ENCODE results near the gene ETS1. TPM values are rescaled to one million over a fixed set of nuclear protein-coding genes. Genes with fewer than 3 reads are reported as not detected.

The ETS1 gene
- total RNA-seq, 1 experiment from 2014 or later = 3.7 TPM

GRCh38 chr11:128464878-128465450 lies 122.4 kb downstream of the ETS1 start:
- Histone ChIP-seq H3K9me3 (ENCODE audit: low read depth, low read length, poor library complexity, severe bottlenecking) (no peaks in the 10 kb centered on the region), H3K27ac (ENCODE audit: low read depth, low read length, poor library complexity, severe bottlenecking) (no peak overlapping the region), H3K4me3 (ENCODE audit: low read depth, low read length, poor library complexity, severe bottlenecking) (no peak overlapping the region), H3K27me3 (replicated peaks; ENCODE audit: insufficient read depth, low read depth, low read length, poor library complexity) (peaks cover 16% of the 10 kb centered on the region), H3K36me3 (ENCODE audit: insufficient read depth, low read length, poor library complexity, severe bottlenecking) (no peaks in the 10 kb centered on the region), H3K4me1 (ENCODE audit: insufficient read depth, low read length, poor library complexity, severe bottlenecking) (no peaks in the 10 kb centered on the region)
- no TSS peak for BruUV-seq (replicated peaks)
- ChIA-PET POLR2A (ENCODE audit: low non-redundant PET) (no interaction called here), CTCF (no interaction called here)
- intact Hi-C loops (cut with micrococcal nuclease; ENCODE audit: unreplicated experiment) = no loop called here
- TF ChIP-seq CTCF (conservative IDR thresholded peaks at IDR 0.05; ENCODE audit: low read depth, low read length) (no peak), EZH2 (IDR thresholded peaks at IDR 0.05; ENCODE audit: borderline replicate concordance, low read depth, low read length, poor library complexity, severe bottlenecking) (no peak)
- no peak for DNase-seq (ENCODE audit: low spot score)

- Histone ChIP-seq H3K9me3 (ENCODE audit: low read depth, low read length, poor library complexity, severe bottlenecking) (no peaks in the 10 kb centered on the region), H3K4me1 (ENCODE audit: insufficient read depth, low read length, poor library complexity, severe bottlenecking) (no peaks in the 10 kb centered on the region), H3K27ac (ENCODE audit: low read depth, low read length, poor library complexity, severe bottlenecking) (no peak overlapping the region), H3K36me3 (ENCODE audit: insufficient read depth, low read length, poor library complexity, severe bottlenecking) (no peaks in the 10 kb centered on the region), H3K27me3 (replicated peaks; ENCODE audit: insufficient read depth, low read depth, low read length, poor library complexity) (peaks cover 7% of the 10 kb centered on the region), H3K4me3 (ENCODE audit: low read depth, low read length, poor library complexity, severe bottlenecking) (no peak overlapping the region)
- no peak for TF ChIP-seq CTCF (conservative IDR thresholded peaks at IDR 0.05; ENCODE audit: low read depth, low read length)
- no peak for TF ChIP-seq EZH2 (IDR thresholded peaks at IDR 0.05; ENCODE audit: borderline replicate concordance, low read depth, low read length, poor library complexity, severe bottlenecking)
- ChIA-PET POLR2A (ENCODE audit: low non-redundant PET) (no interaction called here), CTCF (no interaction called here)
- no TSS peak for BruUV-seq (replicated peaks)
- no peak for DNase-seq (ENCODE audit: low spot score)
- intact Hi-C loops (cut with micrococcal nuclease; ENCODE audit: unreplicated experiment) = no loop called here
Measured at GRCh38 chr11:128463979-128464378, 123.4 kb downstream of the ETS1 start.

- TF ChIP-seq EZH2 (IDR thresholded peaks at IDR 0.05; ENCODE audit: borderline replicate concordance, low read depth, low read length, poor library complexity, severe bottlenecking) (no peak), CTCF (conservative IDR thresholded peaks at IDR 0.05; ENCODE audit: low read depth, low read length) (no peak)
- Histone ChIP-seq H3K9me3 (ENCODE audit: low read depth, low read length, poor library complexity, severe bottlenecking) (no peaks in the 10 kb centered on the region), H3K27ac (ENCODE audit: low read depth, low read length, poor library complexity, severe bottlenecking) (no peak overlapping the region), H3K27me3 (replicated peaks; ENCODE audit: insufficient read depth, low read depth, low read length, poor library complexity) (peaks cover 4% of the 10 kb centered on the region), H3K4me3 (ENCODE audit: low read depth, low read length, poor library complexity, severe bottlenecking) (no peak overlapping the region), H3K4me1 (ENCODE audit: insufficient read depth, low read length, poor library complexity, severe bottlenecking) (no peaks in the 10 kb centered on the region), H3K36me3 (ENCODE audit: insufficient read depth, low read length, poor library complexity, severe bottlenecking) (no peaks in the 10 kb centered on the region)
- ChIA-PET CTCF (no interaction called here), POLR2A (ENCODE audit: low non-redundant PET) (no interaction called here)
- intact Hi-C loops (cut with micrococcal nuclease; ENCODE audit: unreplicated experiment) = no loop called here
- no TSS peak for BruUV-seq (replicated peaks)
- DNase-seq (ENCODE audit: low spot score) = no peak
Measured at GRCh38 chr11:128463371-128463829, 124.0 kb downstream of the ETS1 start.

Measured in A673 (cell line).